Astrocyte (in vitro differentiated cells and primary cell): ENCODE measurements around the gene TMPRSS6. TPM values are rescaled to one million over a fixed set of nuclear protein-coding genes. Genes with fewer than 3 reads are reported as not detected.
"Not testable (repeated sequence)": the region's sequence is repeated elsewhere in the genome, so short reads cannot be mapped to it uniquely, and the experiment has no call there.

ENCODE experiments used
- DNase-seq: peaks from one replicate; pipeline ENCODE4 v3.0.0-alpha.2; 2010; ENCODE audit warnings: low read depth
- FAIRE-seq: peaks from 2 replicates; lab custom pipeline; 2011; peaks lifted over from hg19 to GRCh38; lab: Jason Lieb, UNC
- H2AFZ ChIP-seq: 2 replicates; pipeline ENCODE4 v1.6.0; 2012; ENCODE audit warnings: low read depth, low read length, inconsistent platforms
- H3K27ac ChIP-seq: 2 replicates; pipeline ENCODE4 v1.5.1; 2011; ENCODE audit warnings: low read depth, low read length, inconsistent platforms
- H3K27me3 ChIP-seq: 2 replicates; pipeline ENCODE4 v1.6.0; 2011; ENCODE audit warnings: low read length, inconsistent platforms; ENCODE audit not compliant: insufficient read depth
- H3K36me3 ChIP-seq: 2 replicates; pipeline ENCODE4 v1.5.1; 2011; ENCODE audit warnings: low read length, inconsistent platforms; ENCODE audit not compliant: insufficient read depth
- H3K4me1 ChIP-seq: 2 replicates; pipeline ENCODE4 v1.5.1; 2011; ENCODE audit warnings: low read length, inconsistent platforms; ENCODE audit not compliant: insufficient read depth
- H3K4me2 ChIP-seq: 2 replicates; pipeline ENCODE4 v1.6.0; 2012; ENCODE audit warnings: low read length, inconsistent platforms
- H3K4me3 ChIP-seq: 2 replicates; pipeline ENCODE4 v1.5.1; 2011; ENCODE audit warnings: low read depth, mild to moderate bottlenecking, low read length, inconsistent platforms; ENCODE audit not compliant: insufficient read depth
- H3K79me2 ChIP-seq: 2 replicates; pipeline ENCODE4 v1.6.0; 2012; ENCODE audit warnings: mild to moderate bottlenecking, low read length, inconsistent platforms; ENCODE audit not compliant: insufficient read depth
- H3K9ac ChIP-seq: 2 replicates; pipeline ENCODE4 v1.6.0; 2012; ENCODE audit warnings: mild to moderate bottlenecking, low read length, inconsistent platforms
- H3K9me3 ChIP-seq: 2 replicates; pipeline ENCODE4 v1.5.1; 2012; ENCODE audit warnings: low read depth, mild to moderate bottlenecking, low read length, inconsistent platforms; ENCODE audit not compliant: insufficient read depth
- H4K20me1 ChIP-seq: 2 replicates; pipeline ENCODE4 v1.6.0; 2012; ENCODE audit warnings: low read length, inconsistent platforms; ENCODE audit not compliant: insufficient read depth
- H3K27ac Mint-ChIP-seq: one replicate; pipeline ENCODE4 v1.8.0; 2021; ENCODE audit warnings: mild to moderate bottlenecking, mixed read lengths; ENCODE audit not compliant: unreplicated experiment
- H3K27me3 Mint-ChIP-seq: one replicate; pipeline ENCODE4 v1.8.0; 2021; ENCODE audit warnings: low read depth, mixed read lengths; ENCODE audit not compliant: unreplicated experiment
- H3K36me3 Mint-ChIP-seq: one replicate; pipeline ENCODE4 v1.8.0; 2021; ENCODE audit warnings: low read depth, mixed read lengths; ENCODE audit not compliant: unreplicated experiment
- H3K4me1 Mint-ChIP-seq: one replicate; pipeline ENCODE4 v1.8.0; 2021; ENCODE audit warnings: low read depth, mixed read lengths; ENCODE audit not compliant: unreplicated experiment
- H3K4me3 Mint-ChIP-seq: one replicate; pipeline ENCODE4 v1.8.0; 2021; ENCODE audit warnings: mild to moderate bottlenecking, moderate library complexity, mixed read lengths; ENCODE audit not compliant: unreplicated experiment
- H3K9me3 Mint-ChIP-seq: one replicate; pipeline ENCODE4 v1.8.0; 2021; ENCODE audit warnings: mild to moderate bottlenecking, mixed read lengths; ENCODE audit not compliant: unreplicated experiment
- EZH2 ChIP-seq: IDR thresholded peaks from 2 replicates; pipeline ENCODE4 v1.6.1; 2012; ENCODE audit warnings: mild to moderate bottlenecking, low read length, inconsistent platforms; ENCODE audit not compliant: insufficient read depth
- total RNA-seq: library from RNA; stranded (reverse); gene quantifications from 2 replicates; pipeline ENCODE4 v1.2.1, GENCODE V29; 2021
- TF ChIP-seq, protein P1 (sequence below): IDR thresholded peaks from 2 replicates; pipeline ENCODE4 v1.5.1; 2011; ENCODE audit warnings: low read depth, mild to moderate bottlenecking, inconsistent platforms, low read length, moderate library complexity; ENCODE audit not compliant: insufficient read depth

TMPRSS6 gene
- total RNA-seq, 1 donor from 2014 or later = not detected

DNA sequence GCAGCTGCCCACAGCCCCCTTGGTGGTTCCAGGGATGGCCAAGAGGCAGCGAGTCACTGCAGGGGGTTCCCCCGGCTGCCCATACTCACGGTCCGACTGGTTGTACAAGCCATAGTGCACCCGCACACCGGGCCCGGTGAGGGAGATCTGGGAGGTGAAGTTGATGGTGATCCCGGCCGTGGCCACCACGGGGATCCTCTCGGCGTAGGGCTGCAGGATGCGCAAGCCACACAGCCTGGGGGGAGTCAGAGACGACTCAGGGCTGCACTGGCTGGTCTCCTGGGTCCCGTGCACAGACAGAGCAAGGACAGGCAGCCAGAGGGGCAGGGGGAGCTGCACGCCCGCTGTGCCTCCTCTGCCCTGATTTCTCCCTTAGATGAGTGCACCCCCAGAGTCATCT lies 34.5 kb downstream of the TMPRSS6 start:
- Histone ChIP-seq H3K36me3 (no peaks in the 10 kb centered on the region), H3K79me2 (no peaks in the 10 kb centered on the region), H3K27ac (no peak overlapping the region), H3K9ac (no peak overlapping the region), H3K4me1 (no peaks in the 10 kb centered on the region), H3K4me2 (no peak overlapping the region), H3K27me3 (peaks cover 22% of the 10 kb centered on the region), H3K4me3 (no peak overlapping the region), H2AFZ (no peak overlapping the region), H4K20me1 (peaks cover 4% of the 10 kb centered on the region), H3K9me3 (peaks cover 8% of the 10 kb centered on the region)
- peaks cover 11% of the 10 kb centered on the region for H3K4me1 Mint-ChIP-seq
- no peak overlapping the region for H3K27ac Mint-ChIP-seq
- no peak overlapping the region for H3K4me3 Mint-ChIP-seq
- DNase-seq = no peak
- no peaks in the 10 kb centered on the region for H3K36me3 Mint-ChIP-seq
- TF ChIP-seq, protein P1, sequence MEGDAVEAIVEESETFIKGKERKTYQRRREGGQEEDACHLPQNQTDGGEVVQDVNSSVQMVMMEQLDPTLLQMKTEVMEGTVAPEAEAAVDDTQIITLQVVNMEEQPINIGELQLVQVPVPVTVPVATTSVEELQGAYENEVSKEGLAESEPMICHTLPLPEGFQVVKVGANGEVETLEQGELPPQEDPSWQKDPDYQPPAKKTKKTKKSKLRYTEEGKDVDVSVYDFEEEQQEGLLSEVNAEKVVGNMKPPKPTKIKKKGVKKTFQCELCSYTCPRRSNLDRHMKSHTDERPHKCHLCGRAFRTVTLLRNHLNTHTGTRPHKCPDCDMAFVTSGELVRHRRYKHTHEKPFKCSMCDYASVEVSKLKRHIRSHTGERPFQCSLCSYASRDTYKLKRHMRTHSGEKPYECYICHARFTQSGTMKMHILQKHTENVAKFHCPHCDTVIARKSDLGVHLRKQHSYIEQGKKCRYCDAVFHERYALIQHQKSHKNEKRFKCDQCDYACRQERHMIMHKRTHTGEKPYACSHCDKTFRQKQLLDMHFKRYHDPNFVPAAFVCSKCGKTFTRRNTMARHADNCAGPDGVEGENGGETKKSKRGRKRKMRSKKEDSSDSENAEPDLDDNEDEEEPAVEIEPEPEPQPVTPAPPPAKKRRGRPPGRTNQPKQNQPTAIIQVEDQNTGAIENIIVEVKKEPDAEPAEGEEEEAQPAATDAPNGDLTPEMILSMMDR = no peak
- no peak for TF ChIP-seq EZH2
- no peak for FAIRE-seq
- peaks cover 12% of the 10 kb centered on the region for H3K27me3 Mint-ChIP-seq
- H3K9me3 Mint-ChIP-seq = no peaks in the 10 kb centered on the region

DNA sequence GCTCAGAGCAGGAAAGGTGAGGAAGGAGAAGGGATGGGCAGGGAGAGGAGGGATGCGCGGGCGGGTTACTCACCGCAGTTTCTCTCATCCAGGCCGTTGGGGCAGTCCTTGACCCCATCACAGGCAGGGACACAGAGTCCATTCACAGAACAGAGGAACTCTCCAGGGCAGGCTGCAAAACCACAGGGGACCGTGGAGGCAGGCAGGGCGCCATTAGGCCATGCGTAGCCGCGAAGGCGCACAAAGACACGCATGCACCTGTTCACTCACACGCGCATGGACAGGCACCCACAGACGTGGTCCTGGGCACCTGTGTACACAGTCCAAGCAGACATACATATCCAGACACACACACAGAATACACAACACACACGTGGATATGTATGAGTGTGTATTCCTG lies 35.0 kb downstream of the TMPRSS6 start:
- no peaks in the 10 kb centered on the region for H3K36me3 Mint-ChIP-seq
- FAIRE-seq (no peak), DNase-seq (no peak)
- H3K4me1 ChIP-seq = no peaks in the 10 kb centered on the region
- TF ChIP-seq, protein P1 = no peak
- TF ChIP-seq EZH2 = no peak
- H3K9me3 Mint-ChIP-seq = no peaks in the 10 kb centered on the region
- peaks cover 17% of the 10 kb centered on the region for H3K27me3 Mint-ChIP-seq
- peaks cover 4% of the 10 kb centered on the region for H4K20me1 ChIP-seq
- peaks cover 8% of the 10 kb centered on the region for H3K9me3 ChIP-seq
- H3K27ac Mint-ChIP-seq = no peak overlapping the region
- H3K9ac ChIP-seq = no peak overlapping the region
- H3K36me3 ChIP-seq = no peaks in the 10 kb centered on the region
- H2AFZ ChIP-seq = no peak overlapping the region
- H3K4me3 ChIP-seq = no peak overlapping the region
- no peak overlapping the region for H3K4me2 ChIP-seq
- H3K4me3 Mint-ChIP-seq = no peak overlapping the region
- H3K79me2 ChIP-seq = no peaks in the 10 kb centered on the region
- H3K4me1 Mint-ChIP-seq = peaks cover 8% of the 10 kb centered on the region
- H3K27me3 ChIP-seq = peaks cover 26% of the 10 kb centered on the region
- no peak overlapping the region for H3K27ac ChIP-seq

DNA sequence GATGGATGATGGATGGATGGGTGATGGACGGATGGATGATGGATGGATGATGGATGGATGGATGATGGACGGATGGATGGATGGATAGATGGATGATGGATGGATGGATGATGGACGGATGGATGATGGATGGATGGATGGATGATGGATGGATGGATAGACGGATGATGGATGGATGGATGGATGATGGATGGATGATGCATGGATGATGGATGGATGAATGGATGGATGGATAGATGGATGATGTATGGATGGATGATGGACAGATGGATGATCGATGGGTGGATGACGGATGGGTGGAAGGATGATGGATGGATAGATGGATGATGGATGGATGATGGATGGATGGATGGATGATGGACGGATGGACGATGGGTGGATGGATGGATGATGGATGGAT lies 36.8 kb downstream of the TMPRSS6 start:
- Histone ChIP-seq H3K4me1 (no peaks in the 10 kb centered on the region), H3K79me2 (no peaks in the 10 kb centered on the region), H3K36me3 (no peaks in the 10 kb centered on the region), H3K27me3 (peaks cover 35% of the 10 kb centered on the region), H3K27ac (no peak overlapping the region), H4K20me1 (no peaks in the 10 kb centered on the region), H3K4me3 (no peak overlapping the region), H2AFZ (no peak overlapping the region), H3K9me3 (peaks cover 8% of the 10 kb centered on the region), H3K9ac (no peak overlapping the region), H3K4me2 (no peak overlapping the region)
- TF ChIP-seq, protein P1 = no peak
- TF ChIP-seq EZH2 = no peak
- no peak for DNase-seq
- H3K4me3 Mint-ChIP-seq = no peak overlapping the region
- no peak for FAIRE-seq
- no peaks in the 10 kb centered on the region for H3K36me3 Mint-ChIP-seq
- H3K27me3 Mint-ChIP-seq = peaks cover 24% of the 10 kb centered on the region
- no peak overlapping the region for H3K27ac Mint-ChIP-seq
- H3K4me1 Mint-ChIP-seq = no peaks in the 10 kb centered on the region
- H3K9me3 Mint-ChIP-seq = no peaks in the 10 kb centered on the region

DNA sequence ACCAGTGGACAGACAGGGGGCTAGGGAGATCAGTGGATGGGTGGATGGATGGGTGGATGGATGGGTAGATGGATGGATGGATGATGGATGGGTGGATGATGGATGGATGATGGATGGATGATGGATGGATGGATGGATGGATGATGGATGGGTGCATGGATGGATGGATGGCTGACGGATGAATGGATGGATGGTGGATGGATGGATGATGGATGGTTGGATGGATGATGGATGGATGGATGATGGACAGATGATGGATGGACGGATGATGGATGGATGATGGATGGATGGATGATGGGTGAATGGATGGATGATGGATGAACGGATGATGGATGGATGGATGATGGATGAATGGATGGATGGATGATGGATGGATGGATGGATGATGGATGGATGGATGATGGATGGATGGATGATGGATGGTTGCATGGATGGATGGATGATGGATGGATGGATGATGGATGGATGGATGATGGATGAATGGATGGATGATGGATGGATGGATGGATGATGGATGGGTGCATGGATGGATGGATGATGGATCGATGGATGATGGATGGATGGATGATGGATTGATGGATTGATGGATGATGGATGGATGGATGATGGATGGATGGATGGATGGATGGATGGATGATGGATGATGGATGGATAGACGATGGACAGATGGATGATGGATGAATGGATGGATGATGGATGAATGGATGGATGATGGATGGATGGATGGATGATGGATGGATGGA lies 37.5 kb downstream of the TMPRSS6 start:
- H3K4me1 ChIP-seq, H3K4me3 Mint-ChIP-seq, H3K36me3 ChIP-seq, H3K4me2 ChIP-seq, H4K20me1 ChIP-seq, H2AFZ ChIP-seq, H3K36me3 Mint-ChIP-seq, H3K4me1 Mint-ChIP-seq, H3K79me2 ChIP-seq, DNase-seq, H3K27ac Mint-ChIP-seq, H3K27ac ChIP-seq, H3K9me3 ChIP-seq, H3K9ac ChIP-seq, H3K9me3 Mint-ChIP-seq, H3K4me3 ChIP-seq, FAIRE-seq: not testable (repeated sequence)
- H3K27me3 ChIP-seq = peaks cover 31% of the 10 kb centered on the region
- peaks cover 30% of the 10 kb centered on the region for H3K27me3 Mint-ChIP-seq
